NB4 (cell line): ENCODE data around the gene SYT2.

Experiments used
- DNase-seq: peaks from one replicate; pipeline ENCODE4 v3.0.0; 2010; ENCODE audit warnings: low read depth
- H3K4me3 ChIP-seq: one replicate; pipeline ENCODE4 v1.5.1; 2011; ENCODE audit warnings: mild to moderate bottlenecking, low read depth, low read length, moderate library complexity
- CTCF ChIP-seq: IDR thresholded peaks from one replicate; pipeline ENCODE4 v1.5.1; 2012; ENCODE audit warnings: low read depth, low read length
- MAX ChIP-seq: IDR thresholded peaks from 2 replicates; pipeline ENCODE4 v1.6.1; 2011; ENCODE audit warnings: low read depth, low read length
- MYC ChIP-seq: IDR thresholded peaks from 2 replicates; pipeline ENCODE4 v1.6.1; 2011; ENCODE audit warnings: low read depth, low read length
- POLR2A ChIP-seq: IDR thresholded peaks from 2 replicates; pipeline ENCODE4 v1.6.1; 2011; ENCODE audit warnings: mild to moderate bottlenecking; ENCODE audit not compliant: insufficient read length; ENCODE audit errors: extremely low read depth

Gene SYT2

GRCh38 chr1:202567738-202568137 lies 142.5 kb downstream of the SYT2 start:
- H3K4me3 ChIP-seq = no peak overlapping the region
- TF ChIP-seq POLR2A (no peak), CTCF (no peak), MAX (no peak)
- no peak for DNase-seq

- H3K4me3 ChIP-seq = no peak overlapping the region
- TF ChIP-seq POLR2A (no peak), MYC (no peak), CTCF (peak; percentile 7)
- no peak for DNase-seq
Measured at GRCh38 chr1:202565890-202566602, 144.2 kb downstream of the SYT2 start.

- no peak for DNase-seq
- no peak for TF ChIP-seq CTCF
- no peak for TF ChIP-seq POLR2A
- TF ChIP-seq MAX = no peak
- no peak for TF ChIP-seq MYC
- no peak overlapping the region for H3K4me3 ChIP-seq
Measured at GRCh38 chr1:202564958-202565495, 145.2 kb downstream of the SYT2 start.

GRCh38 chr1:202563818-202564217 lies 146.4 kb downstream of the SYT2 start:
- TF ChIP-seq MAX (no peak), CTCF (no peak), MYC (no peak), POLR2A (no peak)
- DNase-seq = no peak
- no peak overlapping the region for H3K4me3 ChIP-seq

GRCh38 chr1:202562444-202563060 lies 147.7 kb downstream of the SYT2 start:
- TF ChIP-seq POLR2A = no peak
- TF ChIP-seq MYC = no peak
- no peak for TF ChIP-seq CTCF
- no peak for TF ChIP-seq MAX
- DNase-seq = no peak
- H3K4me3 ChIP-seq = no peak overlapping the region
